NCI-H2227 (cell line): ENCODE data around the gene CHST7.

Experiments
- DNase-seq: peaks from one replicate; lab custom pipeline; 2025; ENCODE audit not compliant: unreplicated experiment; lab: John Stamatoyannopoulos, UW

The CHST7 gene

GRCh38 chrX:46645614-46646013, 72.0 kb downstream of the CHST7 start:
- DNase-seq, result no peak

- DNase-seq, result no peak
Measured at GRCh38 chrX:46647251-46647650, 73.7 kb downstream of the CHST7 start.
